Activated effector memory CD4-positive, alpha-beta T cell treated with Interleukin-2 at 50 U/mL for 16 hours (primary cell): ENCODE results near the gene RBP3.
"Not testable (repeated sequence)": the region's sequence is repeated elsewhere in the genome, so short reads cannot be mapped to it uniquely, and the experiment has no call there.

Source experiments
- DNase-seq: peaks from one replicate; pipeline ENCODE4 v3.0.0-alpha.2; 2020

The RBP3 gene

GRCh38 chr10:47376522-47377220, 28.5 kb downstream of the RBP3 start:
- DNase-seq, result no peak

DNA sequence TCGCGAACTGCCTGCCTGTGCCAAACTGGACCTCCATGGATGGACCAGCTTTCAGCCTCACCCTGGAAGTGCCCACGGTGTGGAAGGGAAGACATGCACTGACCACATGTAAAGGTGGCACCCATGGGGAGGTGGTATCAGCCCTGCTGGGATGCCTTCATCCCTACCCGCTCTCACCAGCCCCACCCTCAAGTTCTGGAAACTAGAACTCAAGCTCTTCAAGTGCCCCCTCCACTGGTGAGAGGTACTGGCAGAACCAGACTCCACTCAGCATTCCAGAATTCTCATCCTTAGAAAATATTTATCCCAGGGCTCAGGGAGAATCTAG, 30.0 kb downstream of the RBP3 start:
- DNase-seq, result no peak

- no peak for DNase-seq
Observed at GRCh38 chr10:47378606-47379444, 30.7 kb downstream of the RBP3 start.

DNA sequence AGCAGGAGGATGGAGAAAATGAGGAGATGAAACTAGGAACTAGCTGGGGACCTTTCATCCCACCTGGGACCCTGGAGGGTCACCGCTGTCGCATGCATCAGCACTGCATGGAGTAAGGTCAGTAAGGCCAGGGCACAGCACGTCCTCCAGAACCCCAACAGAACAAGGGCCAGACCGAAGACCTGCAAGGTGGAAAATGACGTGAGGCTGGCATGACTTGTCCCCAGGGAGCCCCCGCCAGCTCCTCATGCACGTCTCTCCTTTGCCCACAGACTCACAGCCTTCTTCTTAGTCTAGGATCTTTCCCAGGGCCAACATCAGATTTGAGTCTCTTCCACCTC, 31.3 kb downstream of the RBP3 start:
- DNase-seq, result no peak

DNA sequence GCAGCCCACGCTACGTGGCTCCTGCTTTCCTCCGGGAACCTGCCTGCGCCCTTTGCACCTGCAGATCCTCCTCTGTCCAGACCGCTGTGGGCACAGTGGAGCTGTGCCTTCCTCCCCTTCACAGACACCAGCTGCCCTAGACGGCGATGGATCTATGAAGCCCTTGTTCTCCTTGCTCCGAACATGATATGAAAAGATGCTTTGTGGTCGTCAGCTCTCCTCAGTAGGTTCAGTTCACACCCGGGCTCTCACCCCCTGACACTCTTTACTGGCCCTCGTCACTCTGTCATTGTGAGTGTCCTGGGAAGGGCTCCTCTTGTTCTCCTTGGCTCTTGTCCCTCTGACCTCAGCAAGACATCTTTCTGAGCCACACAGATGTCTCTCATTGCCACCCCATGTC, 31.7 kb downstream of the RBP3 start:
- DNase-seq, result no peak

DNA sequence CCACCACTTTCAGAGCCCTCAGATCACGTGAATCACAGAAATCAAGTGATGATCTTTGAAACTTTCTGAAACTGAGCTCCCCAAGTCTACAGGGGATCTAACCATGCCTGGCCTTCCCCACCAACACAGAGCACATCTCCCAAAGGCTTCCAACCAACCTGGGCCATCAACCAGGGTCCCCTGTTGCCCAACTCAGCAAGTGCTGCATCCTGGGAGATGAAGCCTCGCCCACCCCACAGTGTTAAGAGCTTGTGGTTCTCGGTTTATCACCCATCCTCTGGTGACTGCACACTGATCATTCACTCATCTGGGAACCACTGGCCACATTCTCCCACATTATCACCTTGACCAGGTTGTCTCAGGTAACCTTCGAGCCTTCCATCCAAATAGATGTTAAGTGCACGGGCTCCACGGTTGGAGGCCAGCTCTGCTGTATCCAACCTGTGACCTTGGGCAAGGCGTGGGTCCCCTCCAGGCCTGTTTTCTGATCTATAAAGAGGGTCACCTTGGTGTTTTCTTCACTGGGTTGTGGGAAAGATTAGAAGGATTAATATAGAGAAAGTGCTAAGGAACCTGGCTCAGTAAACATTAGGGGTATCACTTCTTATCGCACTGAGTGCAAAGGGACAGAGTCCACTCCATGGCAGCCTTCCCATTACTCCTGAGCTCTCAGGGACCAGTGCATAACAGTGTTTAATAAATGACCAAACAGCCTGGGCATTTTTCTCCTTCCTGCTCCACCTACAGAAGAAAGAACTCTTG, 32.4 kb downstream of the RBP3 start:
- DNase-seq, result no peak

DNA sequence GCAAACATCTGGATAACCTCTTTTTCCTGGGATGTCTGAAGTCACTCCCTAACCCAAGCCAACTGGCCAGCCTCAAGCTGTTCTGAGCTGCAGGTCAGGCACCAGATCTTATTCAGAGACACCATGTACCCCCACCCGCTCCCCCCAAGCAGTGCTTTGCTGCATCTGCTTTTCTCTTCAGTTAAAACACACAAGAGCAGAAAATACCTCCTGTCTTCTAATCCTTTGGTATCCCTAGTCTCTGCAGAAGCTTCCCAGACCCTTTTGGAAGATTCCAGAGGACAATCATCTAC, 32.9 kb downstream of the RBP3 start:
- no peak for DNase-seq

GRCh38 chr10:47381427-47382379, 33.5 kb downstream of the RBP3 start:
- DNase-seq, result no peak

DNA sequence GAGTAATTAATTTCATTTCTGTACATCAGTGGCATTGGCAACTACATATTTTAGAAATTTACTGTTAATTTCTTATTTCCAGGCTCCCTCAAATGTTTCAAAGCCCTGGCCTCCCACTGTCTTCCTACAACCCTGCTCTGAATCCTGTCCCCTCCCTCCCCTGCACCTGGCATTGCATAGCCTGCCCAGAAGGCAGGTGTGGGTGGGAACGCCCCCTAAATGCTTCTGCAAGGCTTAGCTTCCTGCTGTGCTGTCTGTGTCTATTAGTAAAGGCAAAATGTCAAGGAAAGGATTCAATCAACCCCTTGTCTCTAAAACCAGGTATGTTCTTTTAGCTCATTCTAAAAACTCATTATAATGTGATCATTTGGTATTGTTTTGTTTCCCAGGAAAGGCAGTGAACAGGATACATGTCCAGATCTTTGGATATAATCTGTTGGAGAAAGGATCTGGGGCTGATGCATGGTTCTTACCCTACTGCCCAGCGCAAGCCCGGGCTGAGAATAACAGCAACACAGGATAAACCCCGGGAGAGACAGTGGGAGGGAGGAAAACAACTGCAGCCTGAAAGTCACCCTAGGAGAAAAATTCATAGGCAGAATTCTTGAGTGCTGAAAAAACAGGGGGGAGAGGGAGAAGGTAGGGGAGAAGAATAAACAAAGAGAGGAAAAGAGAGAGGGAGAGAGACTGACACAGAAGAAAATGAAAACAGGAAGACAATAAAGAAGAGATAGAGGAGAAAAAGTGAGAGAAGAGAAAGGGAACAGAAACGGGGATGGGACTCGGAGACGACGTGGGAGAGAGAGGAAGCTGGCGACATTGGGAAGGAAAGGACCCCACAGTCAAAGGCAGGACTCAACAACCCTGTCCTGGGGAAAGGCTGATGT, 35.3 kb downstream of the RBP3 start:
- no peak for DNase-seq

DNA sequence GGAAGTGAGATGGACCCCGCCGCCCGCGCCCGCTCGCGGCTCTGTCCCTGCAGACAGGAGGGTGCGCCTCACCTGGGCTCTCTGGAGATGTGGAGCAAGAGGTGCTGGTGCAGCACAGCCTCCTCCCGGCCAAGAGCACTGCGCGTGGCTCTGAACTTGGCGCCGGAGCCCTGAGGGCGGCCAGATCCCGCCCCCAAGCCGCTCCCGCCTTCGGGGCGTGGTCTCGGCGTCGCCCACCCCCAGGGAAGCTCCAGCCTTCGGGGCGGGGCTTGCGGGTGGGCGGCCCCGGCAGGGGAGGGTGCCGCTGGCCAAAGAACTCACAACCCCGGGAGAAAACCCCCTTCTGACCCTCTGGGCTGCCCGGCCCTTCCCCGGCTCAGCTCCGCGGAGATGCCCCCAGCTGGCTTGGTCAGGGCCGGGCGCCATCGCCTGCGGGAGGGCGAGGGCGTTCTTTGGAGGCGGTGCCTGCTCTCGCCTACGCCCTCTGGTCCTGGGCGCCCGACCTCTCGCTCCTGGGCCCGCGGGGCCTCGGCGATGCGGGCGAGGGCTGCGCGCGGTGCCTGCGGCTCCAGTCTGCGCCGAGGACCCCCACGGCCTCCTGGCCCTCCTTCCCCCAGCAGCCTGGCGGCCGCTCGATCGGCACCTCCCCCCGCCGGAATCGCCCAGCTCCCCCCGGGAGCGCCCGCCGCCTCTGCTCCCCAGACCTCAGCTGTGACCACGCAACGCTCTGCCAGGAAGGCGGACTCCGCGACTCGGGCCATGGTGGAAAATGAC, 36.2 kb downstream of the RBP3 start, which contains the start of gene ZNF488:
Gene ZNF488 (minus strand): TSS at position 146 of the 774 bp plus-strand sequence. CDS start 15,464 bp downstream, outside the sequence.
- peak; percentile 65 for DNase-seq

- not testable (repeated sequence) for DNase-seq
Observed at GRCh38 chr10:47386104-47386503, 37.9 kb downstream of the RBP3 start.

DNA sequence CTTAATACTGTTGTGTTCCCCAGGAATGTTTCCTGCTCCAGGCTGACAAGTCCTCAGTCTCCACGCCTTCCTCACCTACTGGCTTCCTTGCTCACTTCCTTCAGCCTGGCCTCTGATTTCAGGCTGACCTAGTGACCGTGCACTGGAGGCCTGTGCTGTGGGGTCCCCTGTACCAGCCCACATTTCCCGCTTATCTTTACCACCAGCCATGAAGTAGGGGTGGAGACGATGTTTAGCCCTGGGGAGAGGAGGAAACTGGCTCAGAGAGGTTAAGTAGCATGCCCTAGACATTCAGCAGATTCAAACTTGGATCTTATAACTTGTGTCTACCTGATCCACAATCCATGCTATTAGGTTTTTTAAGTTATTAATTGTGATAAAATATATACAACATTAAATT, 40.7 kb downstream of the RBP3 start:
- DNase-seq, result no peak

DNA sequence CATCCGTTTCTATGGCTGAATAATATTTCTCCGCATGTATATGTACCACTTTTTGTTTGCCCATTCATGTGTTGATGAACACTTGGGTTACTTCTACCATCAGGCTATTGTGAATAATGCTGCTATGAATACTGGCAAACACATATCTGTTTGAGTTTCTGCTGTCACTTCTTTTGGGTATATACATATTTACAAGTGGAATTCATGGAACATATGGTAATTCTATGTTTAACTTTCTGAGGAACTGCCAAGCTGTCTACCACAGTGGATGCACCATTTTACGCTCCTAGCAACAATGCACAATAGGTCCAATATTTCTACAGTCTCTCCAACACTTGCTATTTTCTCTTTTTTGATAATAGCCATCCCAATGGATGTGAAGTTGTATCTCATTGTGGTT, 41.5 kb downstream of the RBP3 start:
- no peak for DNase-seq

GRCh38 chr10:47396311-47396717, 48.2 kb downstream of the RBP3 start:
- DNase-seq, result no peak

GRCh38 chr10:47397256-47397655, 49.1 kb downstream of the RBP3 start:
- no peak for DNase-seq

GRCh38 chr10:47400251-47400650, 52.1 kb downstream of the RBP3 start:
- no peak for DNase-seq

- no peak for DNase-seq
Observed at GRCh38 chr10:47400786-47401185, 52.6 kb downstream of the RBP3 start.

GRCh38 chr10:47401210-47401609, 53.0 kb downstream of the RBP3 start:
- no peak for DNase-seq

DNA sequence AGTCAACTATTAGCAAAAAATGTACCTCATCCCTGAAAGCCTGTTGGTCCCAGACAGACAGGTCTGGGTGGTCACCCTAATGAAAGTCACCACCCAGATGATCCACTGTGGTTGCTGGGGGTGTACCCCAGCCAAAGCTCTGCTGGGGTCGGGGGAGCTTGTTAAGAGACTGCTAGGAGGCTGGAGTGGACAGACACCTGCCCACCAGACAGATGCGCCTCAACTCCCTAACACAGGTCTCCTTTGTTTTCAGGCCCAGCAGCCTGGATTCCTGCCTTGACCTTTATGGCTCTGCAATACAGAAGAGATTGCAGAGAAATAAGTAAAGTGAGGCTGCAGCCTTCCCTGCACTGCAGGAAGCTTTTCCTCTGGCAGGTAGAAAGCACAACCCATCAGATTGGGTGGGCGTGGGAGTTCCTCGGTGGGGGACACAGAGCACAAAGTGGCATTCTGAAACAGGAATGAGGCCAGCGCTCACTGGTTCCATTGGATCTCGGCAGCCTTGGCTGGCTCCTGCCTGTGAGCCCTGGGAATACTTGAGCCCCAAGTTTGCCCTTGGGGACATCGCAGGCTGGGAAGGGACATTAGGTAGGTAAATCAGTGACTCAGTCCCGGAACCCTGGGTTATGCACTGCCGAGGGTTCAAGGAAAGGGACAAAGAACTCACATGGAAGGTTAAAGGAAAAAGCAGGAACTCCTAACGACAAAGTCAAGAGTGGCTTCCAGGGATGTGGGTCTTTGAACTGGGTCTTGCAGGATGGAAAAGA, 53.9 kb downstream of the RBP3 start:
- no peak for DNase-seq

DNA sequence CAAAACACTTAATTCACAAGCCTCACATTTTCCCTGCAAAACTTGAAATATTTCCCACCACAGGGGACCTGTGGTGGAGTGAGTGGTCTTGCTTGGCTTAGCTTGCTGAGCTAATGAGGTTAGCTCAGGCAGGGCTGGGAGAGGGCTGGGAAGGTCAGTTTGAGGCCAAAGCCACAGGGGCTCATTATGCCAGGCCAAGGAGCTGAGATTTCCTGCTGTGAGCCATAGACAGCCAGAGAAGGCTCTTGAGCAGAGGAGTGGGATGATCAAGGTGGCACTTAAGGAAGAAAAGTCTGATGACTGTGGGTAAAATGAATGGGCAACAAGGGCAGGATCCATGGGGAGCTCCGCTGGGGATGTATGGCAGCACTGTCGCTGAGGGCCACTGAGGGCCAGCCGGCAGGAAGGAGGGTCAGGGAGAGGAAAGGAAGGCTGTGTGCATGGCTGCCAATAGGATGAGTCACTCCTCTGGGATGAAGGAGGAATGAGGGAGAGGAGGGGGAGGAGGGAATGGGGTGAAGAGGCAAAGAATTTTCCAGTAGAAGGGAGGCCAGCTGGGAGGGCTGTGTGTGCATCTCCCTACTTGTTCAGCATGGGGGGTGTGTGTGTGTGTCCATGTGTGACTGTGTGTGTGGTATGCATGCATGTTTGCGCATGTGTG, 54.6 kb downstream of the RBP3 start:
- no peak for DNase-seq
